Measurements from ENCODE around the gene MYPN.

MYPN gene

GRCh38 chr10:68163735-68164134, 54.4 kb downstream of the MYPN start:
- TF ChIP-seq REST (IDR thresholded peaks at IDR 0.05; ENCODE audit: insufficient read depth in 1 of 2, low read depth in 2 of 2, low read length in 2 of 2), result no peak
- TF ChIP-seq TAF1 (IDR thresholded peaks at IDR 0.05; ENCODE audit: borderline replicate concordance, insufficient read depth, low read length), result no peak
- no peak for TF ChIP-seq POLR2AphosphoS5 (IDR thresholded peaks at IDR 0.05; ENCODE audit: low read depth, low read length)

GRCh38 chr10:68165643-68166042, 56.4 kb downstream of the MYPN start:
- no peak for TF ChIP-seq REST (IDR thresholded peaks at IDR 0.05; ENCODE audit: insufficient read depth in 1 of 2, low read depth in 2 of 2, low read length in 2 of 2)
- TF ChIP-seq POLR2AphosphoS5 (IDR thresholded peaks at IDR 0.05; ENCODE audit: low read depth, low read length), result no peak
- TF ChIP-seq FOXP2 (optimal IDR thresholded peaks at IDR 0.05; ENCODE audit: borderline replicate concordance, extremely low read depth, extremely low read length, insufficient read depth), result no peak
- TF ChIP-seq SIN3A (IDR thresholded peaks at IDR 0.05; ENCODE audit: borderline replicate concordance, insufficient read depth, low read length), result no peak
- TF ChIP-seq TAF1 (IDR thresholded peaks at IDR 0.05; ENCODE audit: borderline replicate concordance, insufficient read depth, low read length), result no peak

- TF ChIP-seq REST (IDR thresholded peaks at IDR 0.05; ENCODE audit: insufficient read depth in 1 of 2, low read depth in 2 of 2, low read length in 2 of 2) (no peak), FOXP2 (optimal IDR thresholded peaks at IDR 0.05; ENCODE audit: borderline replicate concordance, extremely low read depth, extremely low read length, insufficient read depth) (no peak), POLR2AphosphoS5 (IDR thresholded peaks at IDR 0.05; ENCODE audit: low read depth, low read length) (no peak), TAF1 (IDR thresholded peaks at IDR 0.05; ENCODE audit: borderline replicate concordance, insufficient read depth, low read length) (no peak), SIN3A (IDR thresholded peaks at IDR 0.05; ENCODE audit: borderline replicate concordance, insufficient read depth, low read length) (no peak)
These were observed 57.7 kb downstream of the MYPN start for GRCh38 chr10:68166871-68167585.

- no peak for TF ChIP-seq FOXP2 (optimal IDR thresholded peaks at IDR 0.05; ENCODE audit: borderline replicate concordance, extremely low read depth, extremely low read length, insufficient read depth)
- TF ChIP-seq REST (IDR thresholded peaks at IDR 0.05; ENCODE audit: insufficient read depth in 1 of 2, low read depth in 2 of 2, low read length in 2 of 2), result no peak
- no peak for TF ChIP-seq TAF1 (IDR thresholded peaks at IDR 0.05; ENCODE audit: borderline replicate concordance, insufficient read depth, low read length)
- no peak for TF ChIP-seq SIN3A (IDR thresholded peaks at IDR 0.05; ENCODE audit: borderline replicate concordance, insufficient read depth, low read length)
These were observed 58.4 kb downstream of the MYPN start for GRCh38 chr10:68167586-68168189.
